PC-3 (cell line): ENCODE data around the gene HUWE1. TPM values are rescaled to one million over a fixed set of nuclear protein-coding genes. Genes with fewer than 3 reads are reported as not detected.

Experiments
- ATAC-seq: fragments of 200-7000 bp; cut with Tn5 transposase; 2 replicates; pipeline ENCODE4 v1.9.1; 2020; ENCODE audit warnings: mild to moderate bottlenecking, moderate library complexity
- BruUV-seq: library from RNA; stranded (reverse); fragments of 400-500 nt; replicated peaks from 2 replicates; lab custom pipeline; 2021; lab: Mats Ljungman, UMichigan
- CTCF ChIA-PET: fragments of 300-600 bp; sonication (Branson Sonifier 250); formaldehyde crosslinking; loops from one replicate; lab custom pipeline; 2022; ENCODE audit warnings: antibody characterized with exemption; lab: Charles Lee
- POLR2A ChIA-PET: fragments of 300-600 bp; sonication (Branson Sonifier 250); formaldehyde crosslinking; loops from one replicate; lab custom pipeline; 2022; ENCODE audit warnings: antibody characterized with exemption; ENCODE audit not compliant: unreplicated experiment; lab: Charles Lee
- DNase-seq: peaks from one replicate; pipeline ENCODE4 v3.0.0-alpha.2; 2015
- H2AFZ ChIP-seq: fragments of 300-600 bp; sonication (generic); 2 replicates; pipeline ENCODE4 v1.6.0; 2016; ENCODE audit warnings: antibody characterized with exemption, low read length
- H3F3A ChIP-seq: fragments of 300-600 bp; sonication (generic); one replicate; pipeline ENCODE4 v1.6.0; 2017; ENCODE audit warnings: antibody characterized with exemption, low read length, control low read depth, mild to moderate bottlenecking; ENCODE audit not compliant: unreplicated experiment
- H3K27ac ChIP-seq: fragments of 300-600 bp; sonication (generic); 2 replicates; pipeline ENCODE4 v1.5.1; 2016; ENCODE audit warnings: mild to moderate bottlenecking, low read length
- H3K27me3 ChIP-seq: fragments of 300-600 bp; sonication (generic); 2 replicates; pipeline ENCODE4 v1.6.1; 2016; ENCODE audit warnings: low read length, mixed read lengths
- H3K36me3 ChIP-seq: fragments of 300-600 bp; sonication (generic); 2 replicates; pipeline ENCODE4 v1.6.1; 2016; ENCODE audit warnings: low read depth, mixed run types, low read length, mixed read lengths
- H3K4me1 ChIP-seq: fragments of 300-600 bp; sonication (generic); 2 replicates; pipeline ENCODE4 v1.5.1; 2016; ENCODE audit warnings: low read length; ENCODE audit not compliant: insufficient read depth
- H3K4me2 ChIP-seq: fragments of 300-600 bp; sonication (generic); 2 replicates; pipeline ENCODE4 v1.6.0; 2016; ENCODE audit warnings: low read length
- H3K4me3 ChIP-seq: fragments of 300-600 bp; sonication (generic); 2 replicates; pipeline ENCODE4 v1.5.1; 2016; ENCODE audit warnings: mild to moderate bottlenecking, low read length, mixed read lengths
- H3K79me2 ChIP-seq: fragments of 300-600 bp; sonication (generic); 2 replicates; pipeline ENCODE4 v1.6.1; 2017; ENCODE audit warnings: low read length, mixed read lengths
- H3K9ac ChIP-seq: fragments of 300-600 bp; sonication (generic); 2 replicates; pipeline ENCODE4 v1.6.0; 2016; ENCODE audit warnings: mild to moderate bottlenecking, low read length
- H3K9me2 ChIP-seq: fragments of 300-600 bp; sonication (generic); replicated peaks from 2 replicates; pipeline ENCODE4 v1.6.1; 2016; ENCODE audit warnings: mixed run types, low read length, mixed read lengths
- H3K9me3 ChIP-seq: fragments of 300-600 bp; sonication (generic); 2 replicates; pipeline ENCODE4 v1.6.1; 2016; ENCODE audit warnings: low read length, mixed read lengths
- H4K20me1 ChIP-seq: fragments of 300-600 bp; sonication (generic); 2 replicates; pipeline ENCODE4 v1.6.1; 2016; ENCODE audit warnings: low read length, mixed read lengths
- EZH2 ChIP-seq: fragments of 300-600 bp; sonication (generic); IDR thresholded peaks from one replicate; pipeline ENCODE4 v1.6.1; 2017; ENCODE audit warnings: antibody characterized with exemption, mild to moderate bottlenecking, low read length; ENCODE audit not compliant: unreplicated experiment
- EZH2phosphoT487 ChIP-seq: fragments of 300-600 bp; sonication (generic); IDR thresholded peaks from 2 replicates; pipeline ENCODE4 v1.6.1; 2018; ENCODE audit warnings: mild to moderate bottlenecking, antibody characterized with exemption, low read length, borderline replicate concordance
- intact Hi-C: fragments of 100-400 bp; cut with micrococcal nuclease; formaldehyde crosslinking; loops from 2 replicates; pipeline ENCODE4 v1.9.0; 2023
- total RNA-seq: library from RNA; depleted of rRNA; stranded (reverse); fragments of >200 nt; gene quantifications from 2 replicates; pipeline ENCODE4 v1.2.3, GENCODE V29; 2014
- TF ChIP-seq, protein P1 (sequence below): fragments of 300-600 bp; sonication (generic); conservative IDR thresholded peaks from 2 replicates; pipeline ENCODE4 v1.5.1; 2017; ENCODE audit warnings: antibody characterized with exemption, low read depth, mild to moderate bottlenecking, low read length

The HUWE1 gene
- total RNA-seq, 1 experiment from 2014 or later = 206 TPM

DNA sequence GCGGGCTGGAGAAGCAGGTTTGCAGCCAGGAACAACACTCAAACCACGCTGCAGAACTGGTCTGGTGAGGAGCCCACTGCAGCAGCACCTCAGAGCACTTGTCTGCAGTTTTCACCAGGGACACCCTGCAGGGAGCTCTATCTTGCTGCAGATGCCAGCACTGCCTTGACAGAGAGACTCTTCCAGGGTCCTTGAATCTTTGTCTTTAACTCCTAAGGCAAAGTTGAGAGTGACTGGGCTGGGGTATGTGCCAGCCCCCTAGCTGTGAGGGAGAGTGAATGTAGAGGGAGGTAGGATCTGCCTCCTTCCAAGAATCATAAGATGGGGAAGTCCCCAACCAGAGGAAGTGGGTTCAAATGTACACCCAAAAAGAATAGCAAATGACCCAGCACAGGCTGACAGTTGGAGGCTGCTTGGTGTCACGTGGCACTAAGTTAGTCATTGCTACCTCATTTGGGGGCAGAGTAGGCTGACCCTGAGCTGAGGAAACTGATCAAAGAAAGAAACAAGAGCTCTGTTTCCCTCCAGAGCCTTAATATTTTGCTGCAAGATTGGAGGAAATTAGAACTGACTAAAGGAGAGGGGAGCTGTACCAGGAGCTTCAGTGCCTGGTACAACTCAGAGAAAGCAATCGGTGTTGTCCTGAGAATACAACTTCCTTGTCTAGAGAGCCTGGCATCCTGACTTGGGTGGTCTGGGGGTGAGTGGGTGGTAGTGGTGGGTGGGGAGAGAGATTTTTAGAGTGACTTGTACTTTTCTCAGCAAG lies 28.2 kb upstream of the HUWE1 start:
- Histone ChIP-seq H3K4me2 (peak overlapping the region; percentile 79), H2AFZ (no peak overlapping the region), H3K4me1 (peaks cover 59% of the 10 kb centered on the region), H3K9me2 (no peaks in the 10 kb centered on the region), H3K36me3 (no peaks in the 10 kb centered on the region), H4K20me1 (no peaks in the 10 kb centered on the region), H3K79me2 (no peaks in the 10 kb centered on the region), H3K9me3 (no peaks in the 10 kb centered on the region), H3K9ac (peak overlapping the region; percentile 24), H3K27me3 (no peaks in the 10 kb centered on the region), H3K27ac (peak overlapping the region; percentile 89), H3K4me3 (peak overlapping the region; percentile 26; the same call in 1 of the 2 replicates), H3F3A (peaks cover 4% of the 10 kb centered on the region)
- BruUV-seq = no TSS peak
- intact Hi-C loops = no loop called here
- DNase-seq (peak; percentile 89), ATAC-seq (peak; percentile 67)
- ChIA-PET CTCF (no interaction called here), POLR2A (no interaction called here)
- TF ChIP-seq, protein P1, sequence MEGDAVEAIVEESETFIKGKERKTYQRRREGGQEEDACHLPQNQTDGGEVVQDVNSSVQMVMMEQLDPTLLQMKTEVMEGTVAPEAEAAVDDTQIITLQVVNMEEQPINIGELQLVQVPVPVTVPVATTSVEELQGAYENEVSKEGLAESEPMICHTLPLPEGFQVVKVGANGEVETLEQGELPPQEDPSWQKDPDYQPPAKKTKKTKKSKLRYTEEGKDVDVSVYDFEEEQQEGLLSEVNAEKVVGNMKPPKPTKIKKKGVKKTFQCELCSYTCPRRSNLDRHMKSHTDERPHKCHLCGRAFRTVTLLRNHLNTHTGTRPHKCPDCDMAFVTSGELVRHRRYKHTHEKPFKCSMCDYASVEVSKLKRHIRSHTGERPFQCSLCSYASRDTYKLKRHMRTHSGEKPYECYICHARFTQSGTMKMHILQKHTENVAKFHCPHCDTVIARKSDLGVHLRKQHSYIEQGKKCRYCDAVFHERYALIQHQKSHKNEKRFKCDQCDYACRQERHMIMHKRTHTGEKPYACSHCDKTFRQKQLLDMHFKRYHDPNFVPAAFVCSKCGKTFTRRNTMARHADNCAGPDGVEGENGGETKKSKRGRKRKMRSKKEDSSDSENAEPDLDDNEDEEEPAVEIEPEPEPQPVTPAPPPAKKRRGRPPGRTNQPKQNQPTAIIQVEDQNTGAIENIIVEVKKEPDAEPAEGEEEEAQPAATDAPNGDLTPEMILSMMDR = 0 out of 2 replicates have a peak, but pooled peaks have one; percentile 23
- no peak for TF ChIP-seq EZH2

DNA sequence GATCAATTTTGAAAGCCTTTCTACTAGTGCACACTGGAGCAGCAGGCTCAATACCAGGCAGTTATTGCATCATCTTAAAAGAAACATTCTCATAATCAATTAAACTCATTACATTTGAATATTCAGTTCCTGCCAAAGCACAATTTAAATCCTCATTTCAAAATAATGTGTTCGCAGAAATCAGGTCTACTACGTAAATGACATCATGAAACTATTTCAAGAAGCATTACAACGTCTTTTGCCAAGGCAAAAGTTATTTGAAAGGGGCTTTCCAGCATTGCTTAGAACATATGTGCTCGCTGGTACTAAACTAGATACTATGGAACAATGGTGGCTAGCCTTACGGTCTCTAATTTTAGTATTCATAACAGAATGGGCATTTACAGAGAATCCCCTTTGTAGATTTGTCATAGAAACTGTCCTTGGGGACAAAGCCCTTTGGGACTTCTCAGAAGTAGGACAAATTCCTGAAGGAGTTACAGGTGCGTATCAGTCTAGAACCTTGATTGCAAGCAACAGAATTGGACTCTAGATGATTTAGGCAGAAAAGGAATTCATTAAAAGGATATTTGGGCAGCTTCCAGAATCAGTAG lies 27.6 kb upstream of the HUWE1 start:
- H3K36me3 ChIP-seq = no peaks in the 10 kb centered on the region
- H3K9me2 ChIP-seq = no peaks in the 10 kb centered on the region
- CTCF ChIA-PET = no interaction called here
- no peaks in the 10 kb centered on the region for H3K79me2 ChIP-seq
- peak overlapping the region; percentile 79 for H3K4me2 ChIP-seq
- no TSS peak for BruUV-seq
- no peak overlapping the region for H2AFZ ChIP-seq
- peak overlapping the region; percentile 26; the same call in 1 of the 2 replicates for H3K4me3 ChIP-seq
- DNase-seq = no peak
- ATAC-seq = no peak
- peaks cover 58% of the 10 kb centered on the region for H3K4me1 ChIP-seq
- no peaks in the 10 kb centered on the region for H3K9me3 ChIP-seq
- H3K27me3 ChIP-seq = no peaks in the 10 kb centered on the region
- TF ChIP-seq EZH2phosphoT487 (no peak), EZH2 (no peak)
- POLR2A ChIA-PET = no interaction called here
- H4K20me1 ChIP-seq = no peaks in the 10 kb centered on the region
- intact Hi-C loops = no loop called here
- H3K9ac ChIP-seq = no peak overlapping the region
- H3K27ac ChIP-seq = peak overlapping the region; percentile 89
- peaks cover 4% of the 10 kb centered on the region for H3F3A ChIP-seq

DNA sequence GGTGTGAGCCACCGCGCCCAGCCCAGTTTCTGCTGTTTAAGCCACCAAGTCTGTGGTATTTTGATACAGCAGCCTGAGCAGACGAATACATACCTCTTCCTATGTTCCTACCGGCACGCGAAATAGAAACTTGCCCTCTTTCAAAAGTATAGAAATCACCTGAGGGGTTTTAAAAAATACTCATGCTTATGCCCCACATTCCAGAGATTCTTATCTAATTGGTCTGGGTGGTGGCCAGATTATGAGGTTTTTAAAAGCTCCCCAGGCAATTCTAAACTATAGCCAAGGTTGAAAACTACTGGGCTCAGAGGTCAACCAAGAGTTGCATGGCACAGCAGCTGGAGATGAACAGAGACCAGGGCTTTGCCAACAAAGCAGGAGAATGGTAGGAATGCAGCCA lies 24.9 kb upstream of the HUWE1 start:
- ChIA-PET POLR2A (no interaction called here), CTCF (no interaction called here)
- H3K4me2 ChIP-seq = peak overlapping the region; percentile 39
- no peaks in the 10 kb centered on the region for H3K9me3 ChIP-seq
- no peaks in the 10 kb centered on the region for H3K27me3 ChIP-seq
- BruUV-seq = no TSS peak
- H3K4me3 ChIP-seq = no peak overlapping the region
- ATAC-seq (peak; percentile 23), DNase-seq (peak; percentile 89)
- no peak overlapping the region for H3K9ac ChIP-seq
- H3K27ac ChIP-seq = peak overlapping the region; percentile 20; the same call in 1 of the 2 replicates
- intact Hi-C loops = no loop called here
- H3K4me1 ChIP-seq = peaks cover 38% of the 10 kb centered on the region
- no peaks in the 10 kb centered on the region for H3K79me2 ChIP-seq
- H2AFZ ChIP-seq = no peak overlapping the region
- H3F3A ChIP-seq = peaks cover 4% of the 10 kb centered on the region
- TF ChIP-seq, protein P1 = no peak
- TF ChIP-seq EZH2 (no peak), EZH2phosphoT487 (no peak)
- H3K9me2 ChIP-seq = no peaks in the 10 kb centered on the region
- no peaks in the 10 kb centered on the region for H3K36me3 ChIP-seq
- H4K20me1 ChIP-seq = no peaks in the 10 kb centered on the region
